NCI-H2029 (cell line): ENCODE data around the gene ARHGEF12.

Experiments
- DNase-seq: peaks from one replicate; lab custom pipeline; 2025; lab: John Stamatoyannopoulos, UW

Gene ARHGEF12

GRCh38 chr11:120318906-120319305 lies 17.3 kb upstream of the ARHGEF12 start:
- no peak for DNase-seq

- DNase-seq = peak; percentile 63
These were observed 11.0 kb upstream of the ARHGEF12 start, which contains the start of gene TLCD5 for GRCh38 chr11:120324932-120325810. Gene TLCD5, plus strand, starts transcription at chr11:120325299. Its CDS starts 2,143 bp downstream, at chr11:120327442.

GRCh38 chr11:120326228-120326627 lies 10.0 kb upstream of the ARHGEF12 start:
- DNase-seq = no peak

GRCh38 chr11:120326845-120327281 lies 9.3 kb upstream of the ARHGEF12 start:
- no peak for DNase-seq

- DNase-seq = no peak
These were observed 8.9 kb upstream of the ARHGEF12 start for GRCh38 chr11:120327311-120327710.

- DNase-seq = no peak
These were observed 6.7 kb upstream of the ARHGEF12 start for GRCh38 chr11:120329556-120329955.

- no peak for DNase-seq
These were observed 6.2 kb upstream of the ARHGEF12 start for GRCh38 chr11:120330045-120330444.

- DNase-seq = no peak
These were observed 4.8 kb upstream of the ARHGEF12 start for GRCh38 chr11:120331301-120331996.

- no peak for DNase-seq
These were observed 3.1 kb upstream of the ARHGEF12 start for GRCh38 chr11:120332822-120333716.

- DNase-seq = no peak
These were observed 2.4 kb upstream of the ARHGEF12 start for GRCh38 chr11:120333801-120334200.

GRCh38 chr11:120334332-120334731 lies 1.9 kb upstream of the ARHGEF12 start:
- DNase-seq = no peak

GRCh38 chr11:120334894-120335462 lies 1.2 kb upstream of the ARHGEF12 start:
- peak; percentile 76 for DNase-seq

- no peak for DNase-seq
These were observed 681 bp upstream of the ARHGEF12 start for GRCh38 chr11:120335556-120335907.

GRCh38 chr11:120336641-120337354 lies 585 bp downstream of the ARHGEF12 start:
- peak; percentile 40 for DNase-seq

- DNase-seq = no peak
These were observed 1.3 kb downstream of the ARHGEF12 start for GRCh38 chr11:120337355-120338106.

GRCh38 chr11:120338107-120338933 lies 2.1 kb downstream of the ARHGEF12 start:
- DNase-seq = no peak

- DNase-seq = no peak
These were observed 3.2 kb downstream of the ARHGEF12 start for GRCh38 chr11:120339394-120339890.

- DNase-seq = no peak
These were observed 4.3 kb downstream of the ARHGEF12 start for GRCh38 chr11:120340529-120340928.

GRCh38 chr11:120342226-120342625 lies 6.0 kb downstream of the ARHGEF12 start:
- DNase-seq = no peak
